IMR-90 (cell line): ENCODE measurements around the gene ADRA2A. TPM values are rescaled to one million over a fixed set of nuclear protein-coding genes. Genes with fewer than 3 reads are reported as not detected.

ENCODE experiments used
- ATAC-seq: fragments of 200-7000 bp; cut with Tn5 transposase; 2 replicates; pipeline ENCODE4 v1.9.1; 2020; ENCODE audit warnings: low read depth, mild to moderate bottlenecking, moderate library complexity
- BruUV-seq: library from RNA; stranded (reverse); fragments of 400-500 nt; replicated peaks from 2 replicates; lab custom pipeline; 2021; lab: Mats Ljungman, UMichigan
- CTCF ChIA-PET: fragments of 300-600 bp; formaldehyde crosslinking; extraction: SDS; loops from one replicate; lab custom pipeline; 2021; ENCODE audit warnings: antibody characterized with exemption; lab: Yijun Ruan, JAX
- POLR2A ChIA-PET: fragments of 300-600 bp; sonication (Branson Sonifier 250); formaldehyde crosslinking; loops from one replicate; lab custom pipeline; 2022; ENCODE audit warnings: antibody characterized with exemption; ENCODE audit not compliant: unreplicated experiment; lab: Charles Lee
- DNase-seq: peaks from one replicate; pipeline ENCODE4 v3.0.0; 2013
- H2AFZ ChIP-seq: replicated peaks from 2 replicates; pipeline ENCODE3; 2013; ENCODE audit warnings: low read length, mild to moderate bottlenecking; ENCODE audit not compliant: poor library complexity
- H2AK5ac ChIP-seq: 2 replicates; pipeline ENCODE4 v1.6.1; 2013; ENCODE audit warnings: low read depth, low read length, inconsistent platforms
- H2AK9ac ChIP-seq: replicated peaks from 2 replicates; pipeline ENCODE3; 2013; ENCODE audit warnings: mild to moderate bottlenecking, low read depth, low read length, moderate library complexity; ENCODE audit not compliant: poor library complexity
- H2BK120ac ChIP-seq: 2 replicates; pipeline ENCODE4 v1.6.1; 2013; ENCODE audit warnings: low read depth, low read length, inconsistent platforms
- H2BK15ac ChIP-seq: 3 replicates; pipeline ENCODE4 v1.6.1; 2013; ENCODE audit warnings: low read depth, low read length, inconsistent platforms
- H2BK20ac ChIP-seq: 2 replicates; pipeline ENCODE4 v1.6.1; 2013; ENCODE audit warnings: low read depth, mild to moderate bottlenecking, inconsistent platforms, low read length, moderate library complexity
- H2BK5ac ChIP-seq: 2 replicates; pipeline ENCODE4 v1.6.1; 2013; ENCODE audit warnings: mild to moderate bottlenecking, low read depth, low read length, inconsistent platforms; ENCODE audit not compliant: poor library complexity, severe bottlenecking
- H3K14ac ChIP-seq: replicated peaks from 2 replicates; pipeline ENCODE4 v1.6.1; 2013; ENCODE audit warnings: low read depth, low read length, inconsistent platforms
- H3K18ac ChIP-seq: 2 replicates; pipeline ENCODE4 v1.6.1; 2013; ENCODE audit warnings: low read depth, low read length, control low read depth
- H3K23ac ChIP-seq: 2 replicates; pipeline ENCODE4 v1.6.1; 2013; ENCODE audit warnings: low read depth, low read length, inconsistent platforms
- H3K27ac ChIP-seq: 2 replicates; pipeline ENCODE4 v1.5.1; 2013; ENCODE audit warnings: mild to moderate bottlenecking, control low read depth, low read length; ENCODE audit not compliant: insufficient read depth
- H3K27me3 ChIP-seq: 2 replicates; pipeline ENCODE4 v1.6.1; 2013; ENCODE audit warnings: low read length; ENCODE audit not compliant: control insufficient read depth, insufficient read depth
- H3K36me3 ChIP-seq: 2 replicates; pipeline ENCODE4 v1.6.1; 2013; ENCODE audit warnings: low read length, mixed read lengths; ENCODE audit not compliant: control insufficient read depth, insufficient read depth
- H3K4ac ChIP-seq: 2 replicates; pipeline ENCODE4 v1.6.1; 2013; ENCODE audit warnings: low read depth, low read length, inconsistent platforms
- H3K4me1 ChIP-seq: 2 replicates; pipeline ENCODE4 v1.6.1; 2013; ENCODE audit warnings: low read length, mixed read lengths; ENCODE audit not compliant: control insufficient read depth, insufficient read depth
- H3K4me2 ChIP-seq: 2 replicates; pipeline ENCODE4 v1.6.1; 2013; ENCODE audit warnings: low read depth, mild to moderate bottlenecking, control low read depth, low read length, moderate library complexity
- H3K4me3 ChIP-seq: 2 replicates; pipeline ENCODE4 v1.5.1; 2013; ENCODE audit warnings: low read depth, mild to moderate bottlenecking, control low read depth, low read length, moderate library complexity; ENCODE audit not compliant: insufficient read depth
- H3K56ac ChIP-seq: 2 replicates; pipeline ENCODE4 v1.6.1; 2013; ENCODE audit warnings: low read length, inconsistent platforms; ENCODE audit not compliant: insufficient read depth; ENCODE audit errors: extremely low read depth
- H3K79me1 ChIP-seq, 2 experiments: 2 replicates each; pipeline ENCODE4 v1.6.1; 2013; ENCODE audit warnings: low read length in 2 of 2, inconsistent platforms in 1 of 2, low read depth in 1 of 2
- H3K9ac ChIP-seq: 2 replicates; pipeline ENCODE4 v1.6.1; 2013; ENCODE audit warnings: low read depth, low read length, control low read depth
- H3K9me1 ChIP-seq: 2 replicates; pipeline ENCODE4 v1.6.1; 2013; ENCODE audit warnings: low read length, inconsistent platforms; ENCODE audit not compliant: insufficient read depth
- H3K9me3 ChIP-seq: 2 replicates; pipeline ENCODE4 v1.6.1; 2013; ENCODE audit warnings: low read length; ENCODE audit not compliant: control insufficient read depth, insufficient read depth
- H4K20me1 ChIP-seq: 2 replicates; pipeline ENCODE4 v1.6.1; 2013; ENCODE audit warnings: low read length, inconsistent platforms; ENCODE audit not compliant: insufficient read depth
- H4K5ac ChIP-seq: 2 replicates; pipeline ENCODE4 v1.6.1; 2013; ENCODE audit warnings: mild to moderate bottlenecking, low read depth, low read length, control low read depth
- H4K8ac ChIP-seq, 2 experiments: 2 replicates each; pipeline ENCODE4 v1.6.1; 2013; ENCODE audit warnings: low read depth in 2 of 2, low read length in 2 of 2, control low read depth in 1 of 2, inconsistent platforms in 1 of 2
- H4K91ac ChIP-seq: 2 replicates; pipeline ENCODE4 v1.6.1; 2013; ENCODE audit warnings: low read depth, low read length, inconsistent platforms; ENCODE audit not compliant: insufficient read depth
- MAFK ChIP-seq: IDR thresholded peaks from 2 replicates; pipeline ENCODE4 v1.6.1; 2012; ENCODE audit warnings: low read depth, low read length, improper control_type of control experiment
- MAZ ChIP-seq: IDR thresholded peaks from 2 replicates; pipeline ENCODE4 v1.6.1; 2012; ENCODE audit warnings: low read depth, mild to moderate bottlenecking, low read length, improper control_type of control experiment, moderate library complexity, borderline replicate concordance
- MXI1 ChIP-seq: IDR thresholded peaks from 2 replicates; pipeline ENCODE4 v1.6.1; 2012; ENCODE audit warnings: low read depth, mild to moderate bottlenecking, low read length, moderate library complexity, borderline replicate concordance
- NFE2L2 ChIP-seq: fragments of 150-350 bp; IDR thresholded peaks from 2 replicates; pipeline ENCODE4 v1.6.1; 2016; ENCODE audit warnings: low read depth, mild to moderate bottlenecking, low read length
- POLR2A ChIP-seq: IDR thresholded peaks from 2 replicates; pipeline ENCODE4 v1.6.1; 2012; ENCODE audit warnings: mild to moderate bottlenecking, low read depth, low read length
- RAD21 ChIP-seq: IDR thresholded peaks from 2 replicates; pipeline ENCODE4 v1.6.1; 2012; ENCODE audit warnings: low read length, improper control_type of control experiment
- RCOR1 ChIP-seq: IDR thresholded peaks from 2 replicates; pipeline ENCODE4 v1.6.1; 2012; ENCODE audit warnings: mild to moderate bottlenecking, low read length, improper control_type of control experiment; ENCODE audit not compliant: insufficient replicate concordance
- RFX5 ChIP-seq: IDR thresholded peaks from 2 replicates; pipeline ENCODE4 v1.8.0; 2012; ENCODE audit warnings: low read depth, mild to moderate bottlenecking, low read length, moderate library complexity
- SMC3 ChIP-seq: fragments of 150-350 bp; IDR thresholded peaks from 2 replicates; pipeline ENCODE4 v1.6.1; 2016; ENCODE audit warnings: low read depth, mild to moderate bottlenecking, antibody characterized with exemption, low read length, moderate library complexity
- WGBS, 2 experiments: methylation state at CpG; one replicate each; pipeline versions ENCODE4 v1.1.5 to v1.1.7; 2013; ENCODE audit warnings: missing lambda C conversion rate in 2 of 2; ENCODE audit not compliant: insufficient read length in 1 of 2; ENCODE audit errors: extremely low coverage in 2 of 2; 5-methylcytosine and 5-hydroxymethylcytosine counted together
- dilution Hi-C: fragments of 300-500 bp; cut with HindIII; formaldehyde crosslinking; loops from one replicate; pipeline ENCODE4 v1.14.3; 2018; ENCODE audit warnings: low sequenced_read_pairs; ENCODE audit not compliant: unreplicated experiment
- in situ Hi-C: fragments of 300-500 bp; cut with MboI; formaldehyde crosslinking; loops from 3 replicates; pipeline ENCODE4 v1.14.3; 2019; ENCODE audit warnings: low sequenced_read_pairs, inconsistent platforms, mixed read lengths
- intact Hi-C: fragments of 100-400 bp; cut with micrococcal nuclease; formaldehyde crosslinking; loops from 2 replicates; pipeline ENCODE4 v1.10.0; 2022
- polyA plus RNA-seq, 3 experiments: library from polyadenylated mRNA; depleted of rRNA; stranded (reverse); fragments of >200 nt; gene quantifications; 2 replicates each; pipeline ENCODE4 v1.2.3, GENCODE V29; 2012; ENCODE audit warnings: low replicate concordance in 1 of 3
- total RNA-seq: library from RNA; depleted of rRNA; stranded (reverse); fragments of >200 nt; gene quantifications from 2 replicates; pipeline ENCODE4 v1.2.3, GENCODE V29; 2012
- TF ChIP-seq, protein P1 (sequence below): fragments of 150-350 bp; IDR thresholded peaks from 2 replicates; pipeline ENCODE4 v1.6.1; 2016; ENCODE audit warnings: low read depth, mild to moderate bottlenecking, low read length, moderate library complexity, borderline replicate concordance
- TF ChIP-seq, protein P2 (sequence below): fragments of 150-350 bp; IDR thresholded peaks from 2 replicates; pipeline ENCODE4 v1.6.1; 2017; ENCODE audit warnings: mild to moderate bottlenecking, antibody characterized with exemption, low read length, low read depth
- TF ChIP-seq, protein P3 (sequence below): conservative IDR thresholded peaks from 2 replicates; pipeline ENCODE4 v1.5.1; 2012; ENCODE audit warnings: mild to moderate bottlenecking, low read depth, low read length, improper control_type of control experiment

Gene ADRA2A
- total and polyA plus RNA-seq, 2 of the 4 experiments (the other 2 are of a cell fraction), result not detected

DNA sequence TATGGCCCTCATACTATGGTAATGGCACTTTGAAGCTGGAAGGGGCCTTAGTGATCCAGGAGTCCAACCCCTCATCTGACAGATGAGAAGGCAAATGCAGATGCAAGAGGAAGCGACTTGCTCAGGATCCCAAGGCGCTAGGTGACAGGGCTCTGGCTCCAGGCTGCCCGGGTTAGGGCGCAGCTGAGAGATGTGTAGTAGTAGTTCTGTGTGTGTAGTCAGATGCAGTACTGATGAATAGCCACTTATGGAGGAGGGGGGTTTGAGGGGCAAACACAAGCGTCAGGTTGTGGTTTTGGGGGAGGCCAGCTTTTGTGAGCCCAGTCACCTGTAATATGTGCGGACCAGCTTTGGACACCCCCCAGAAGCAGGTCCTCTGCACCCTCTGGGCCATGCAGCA, 4.8 kb downstream of the ADRA2A start:
- H3K4me3 ChIP-seq, result no peak overlapping the region
- POLR2A ChIA-PET, result no interaction called here
- no CpG with 5 or more reads among the region's 6 CpGs for WGBS, 2 experiments
- no peaks in the 10 kb centered on the region for H3K79me1 ChIP-seq
- H3K9me3 ChIP-seq, result peaks cover 11% of the 10 kb centered on the region; the same call in 1 of the 2 replicates
- no peak overlapping the region for H3K56ac ChIP-seq
- no peak overlapping the region for H2BK120ac ChIP-seq
- no peaks in the 10 kb centered on the region for H3K36me3 ChIP-seq
- H3K4ac ChIP-seq, result no peak overlapping the region
- TF ChIP-seq, protein P1, sequence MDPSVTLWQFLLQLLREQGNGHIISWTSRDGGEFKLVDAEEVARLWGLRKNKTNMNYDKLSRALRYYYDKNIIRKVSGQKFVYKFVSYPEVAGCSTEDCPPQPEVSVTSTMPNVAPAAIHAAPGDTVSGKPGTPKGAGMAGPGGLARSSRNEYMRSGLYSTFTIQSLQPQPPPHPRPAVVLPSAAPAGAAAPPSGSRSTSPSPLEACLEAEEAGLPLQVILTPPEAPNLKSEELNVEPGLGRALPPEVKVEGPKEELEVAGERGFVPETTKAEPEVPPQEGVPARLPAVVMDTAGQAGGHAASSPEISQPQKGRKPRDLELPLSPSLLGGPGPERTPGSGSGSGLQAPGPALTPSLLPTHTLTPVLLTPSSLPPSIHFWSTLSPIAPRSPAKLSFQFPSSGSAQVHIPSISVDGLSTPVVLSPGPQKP, result no peak
- TF ChIP-seq RFX5 (no peak), NFE2L2 (no peak), RAD21 (no peak), SMC3 (no peak), POLR2A (no peak), MXI1 (no peak), RCOR1 (no peak), MAZ (no peak), MAFK (no peak)
- TF ChIP-seq, protein P2, sequence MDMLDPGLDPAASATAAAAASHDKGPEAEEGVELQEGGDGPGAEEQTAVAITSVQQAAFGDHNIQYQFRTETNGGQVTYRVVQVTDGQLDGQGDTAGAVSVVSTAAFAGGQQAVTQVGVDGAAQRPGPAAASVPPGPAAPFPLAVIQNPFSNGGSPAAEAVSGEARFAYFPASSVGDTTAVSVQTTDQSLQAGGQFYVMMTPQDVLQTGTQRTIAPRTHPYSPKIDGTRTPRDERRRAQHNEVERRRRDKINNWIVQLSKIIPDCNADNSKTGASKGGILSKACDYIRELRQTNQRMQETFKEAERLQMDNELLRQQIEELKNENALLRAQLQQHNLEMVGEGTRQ, result no peak
- TF ChIP-seq, protein P3, sequence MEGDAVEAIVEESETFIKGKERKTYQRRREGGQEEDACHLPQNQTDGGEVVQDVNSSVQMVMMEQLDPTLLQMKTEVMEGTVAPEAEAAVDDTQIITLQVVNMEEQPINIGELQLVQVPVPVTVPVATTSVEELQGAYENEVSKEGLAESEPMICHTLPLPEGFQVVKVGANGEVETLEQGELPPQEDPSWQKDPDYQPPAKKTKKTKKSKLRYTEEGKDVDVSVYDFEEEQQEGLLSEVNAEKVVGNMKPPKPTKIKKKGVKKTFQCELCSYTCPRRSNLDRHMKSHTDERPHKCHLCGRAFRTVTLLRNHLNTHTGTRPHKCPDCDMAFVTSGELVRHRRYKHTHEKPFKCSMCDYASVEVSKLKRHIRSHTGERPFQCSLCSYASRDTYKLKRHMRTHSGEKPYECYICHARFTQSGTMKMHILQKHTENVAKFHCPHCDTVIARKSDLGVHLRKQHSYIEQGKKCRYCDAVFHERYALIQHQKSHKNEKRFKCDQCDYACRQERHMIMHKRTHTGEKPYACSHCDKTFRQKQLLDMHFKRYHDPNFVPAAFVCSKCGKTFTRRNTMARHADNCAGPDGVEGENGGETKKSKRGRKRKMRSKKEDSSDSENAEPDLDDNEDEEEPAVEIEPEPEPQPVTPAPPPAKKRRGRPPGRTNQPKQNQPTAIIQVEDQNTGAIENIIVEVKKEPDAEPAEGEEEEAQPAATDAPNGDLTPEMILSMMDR, result no peak
- H2BK5ac ChIP-seq, result no peak overlapping the region
- H2AK9ac ChIP-seq, result no peak overlapping the region
- H3K9me1 ChIP-seq, result no peaks in the 10 kb centered on the region
- no peak overlapping the region for H3K14ac ChIP-seq
- CTCF ChIA-PET, result no interaction called here
- in situ Hi-C loops (loop anchor here (25.0 kb wide), 1 partner anchor 1231 kb away; no protein-coding TSS in a partner anchor), intact Hi-C loops (no loop called here), dilution Hi-C loops (no loop called here)
- H3K27ac ChIP-seq, result no peak overlapping the region
- no TSS peak for BruUV-seq
- no peak overlapping the region for H3K4me2 ChIP-seq
- H3K18ac ChIP-seq, result no peak overlapping the region
- no peak overlapping the region for H4K8ac ChIP-seq
- no peak for DNase-seq
- H2BK20ac ChIP-seq, result no peak overlapping the region
- H3K4me1 ChIP-seq, result no peaks in the 10 kb centered on the region
- H3K23ac ChIP-seq, result no peak overlapping the region
- H4K20me1 ChIP-seq, result no peaks in the 10 kb centered on the region
- H3K9ac ChIP-seq, result no peak overlapping the region
- no peak overlapping the region for H2BK15ac ChIP-seq
- H3K27me3 ChIP-seq, result peaks cover 40% of the 10 kb centered on the region
- no peak overlapping the region for H2AK5ac ChIP-seq
- no peak overlapping the region for H2AFZ ChIP-seq
- H4K5ac ChIP-seq, result no peak overlapping the region
- ATAC-seq, result no peak
- H4K91ac ChIP-seq, result no peak overlapping the region
